Neutrophil (primary cell): Measurements from ENCODE around the gene MEF2B.

Source experiments
- H3K27ac ChIP-seq: fragments of 200-600 bp; sonication (generic); 2 replicates; pipeline ENCODE4 v1.5.1; 2016; ENCODE audit warnings: mild to moderate bottlenecking, moderate library complexity
- H3K27me3 ChIP-seq: fragments of 200-600 bp; sonication (generic); 2 replicates; pipeline ENCODE4 v1.6.0; 2016; ENCODE audit warnings: mild to moderate bottlenecking
- H3K36me3 ChIP-seq: fragments of 200-600 bp; sonication (generic); 2 replicates; pipeline ENCODE4 v1.5.1; 2017
- H3K4me1 ChIP-seq, 2 experiments: fragments of 200-600 bp in 1 of 2; sonication (generic) in 1 of 2; 1 replicate in 1 of 2; 2 replicates in 1 of 2; pipeline versions ENCODE4 v1.5.1 to v1.6.1; 2013 to 2016; ENCODE audit warnings: low read depth in 1 of 2, low read length in 1 of 2, mild to moderate bottlenecking in 1 of 2, moderate library complexity in 1 of 2; ENCODE audit not compliant: control insufficient read depth in 1 of 2, insufficient read depth in 1 of 2
- H3K4me3 ChIP-seq, 2 experiments: fragments of 200-600 bp in 1 of 2; sonication (generic) in 1 of 2; 1 replicate in 1 of 2; 2 replicates in 1 of 2; pipeline ENCODE4 v1.5.1; 2013 to 2016; ENCODE audit warnings: low read depth in 1 of 2, low read length in 1 of 2, mild to moderate bottlenecking in 1 of 2, moderate library complexity in 1 of 2
- H3K9me3 ChIP-seq: fragments of 200-600 bp; sonication (generic); 2 replicates; pipeline ENCODE4 v1.5.1; 2016
- TF ChIP-seq, protein P1 (sequence below): fragments of 200-600 bp; sonication (generic); IDR thresholded peaks from 2 replicates; pipeline ENCODE4 v1.5.1; 2016; ENCODE audit warnings: antibody characterized with exemption

The MEF2B gene

DNA sequence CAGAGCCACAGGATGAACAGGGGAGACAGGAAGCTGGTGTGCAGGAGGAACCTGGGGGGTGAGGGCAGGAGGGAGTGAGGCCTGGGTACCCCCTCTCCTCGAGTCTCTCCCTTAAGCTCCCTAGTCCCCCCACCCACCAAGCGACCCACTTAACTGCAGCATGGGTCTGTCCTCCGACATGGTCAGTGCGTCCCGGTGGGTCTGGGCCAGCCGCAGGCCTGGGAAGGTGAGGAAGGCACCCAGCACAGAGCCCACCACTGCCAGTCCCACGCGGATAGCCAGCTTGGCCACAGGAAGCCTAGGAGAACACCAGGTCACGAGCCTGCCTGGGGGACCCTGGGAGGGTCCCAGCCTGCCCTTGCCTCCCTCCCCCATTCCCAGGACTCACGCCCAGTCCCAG, 48.7 kb downstream of the MEF2B start:
- Histone ChIP-seq H3K27me3 (no peaks in the 10 kb centered on the region), H3K9me3 (no peaks in the 10 kb centered on the region), H3K4me1 (peaks cover 0 to 2% of the 10 kb centered on the region in 2 experiments), H3K4me3 (no peak overlapping the region), H3K27ac (no peak overlapping the region), H3K36me3 (no peaks in the 10 kb centered on the region)
- TF ChIP-seq, protein P1, sequence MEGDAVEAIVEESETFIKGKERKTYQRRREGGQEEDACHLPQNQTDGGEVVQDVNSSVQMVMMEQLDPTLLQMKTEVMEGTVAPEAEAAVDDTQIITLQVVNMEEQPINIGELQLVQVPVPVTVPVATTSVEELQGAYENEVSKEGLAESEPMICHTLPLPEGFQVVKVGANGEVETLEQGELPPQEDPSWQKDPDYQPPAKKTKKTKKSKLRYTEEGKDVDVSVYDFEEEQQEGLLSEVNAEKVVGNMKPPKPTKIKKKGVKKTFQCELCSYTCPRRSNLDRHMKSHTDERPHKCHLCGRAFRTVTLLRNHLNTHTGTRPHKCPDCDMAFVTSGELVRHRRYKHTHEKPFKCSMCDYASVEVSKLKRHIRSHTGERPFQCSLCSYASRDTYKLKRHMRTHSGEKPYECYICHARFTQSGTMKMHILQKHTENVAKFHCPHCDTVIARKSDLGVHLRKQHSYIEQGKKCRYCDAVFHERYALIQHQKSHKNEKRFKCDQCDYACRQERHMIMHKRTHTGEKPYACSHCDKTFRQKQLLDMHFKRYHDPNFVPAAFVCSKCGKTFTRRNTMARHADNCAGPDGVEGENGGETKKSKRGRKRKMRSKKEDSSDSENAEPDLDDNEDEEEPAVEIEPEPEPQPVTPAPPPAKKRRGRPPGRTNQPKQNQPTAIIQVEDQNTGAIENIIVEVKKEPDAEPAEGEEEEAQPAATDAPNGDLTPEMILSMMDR, result no peak

DNA sequence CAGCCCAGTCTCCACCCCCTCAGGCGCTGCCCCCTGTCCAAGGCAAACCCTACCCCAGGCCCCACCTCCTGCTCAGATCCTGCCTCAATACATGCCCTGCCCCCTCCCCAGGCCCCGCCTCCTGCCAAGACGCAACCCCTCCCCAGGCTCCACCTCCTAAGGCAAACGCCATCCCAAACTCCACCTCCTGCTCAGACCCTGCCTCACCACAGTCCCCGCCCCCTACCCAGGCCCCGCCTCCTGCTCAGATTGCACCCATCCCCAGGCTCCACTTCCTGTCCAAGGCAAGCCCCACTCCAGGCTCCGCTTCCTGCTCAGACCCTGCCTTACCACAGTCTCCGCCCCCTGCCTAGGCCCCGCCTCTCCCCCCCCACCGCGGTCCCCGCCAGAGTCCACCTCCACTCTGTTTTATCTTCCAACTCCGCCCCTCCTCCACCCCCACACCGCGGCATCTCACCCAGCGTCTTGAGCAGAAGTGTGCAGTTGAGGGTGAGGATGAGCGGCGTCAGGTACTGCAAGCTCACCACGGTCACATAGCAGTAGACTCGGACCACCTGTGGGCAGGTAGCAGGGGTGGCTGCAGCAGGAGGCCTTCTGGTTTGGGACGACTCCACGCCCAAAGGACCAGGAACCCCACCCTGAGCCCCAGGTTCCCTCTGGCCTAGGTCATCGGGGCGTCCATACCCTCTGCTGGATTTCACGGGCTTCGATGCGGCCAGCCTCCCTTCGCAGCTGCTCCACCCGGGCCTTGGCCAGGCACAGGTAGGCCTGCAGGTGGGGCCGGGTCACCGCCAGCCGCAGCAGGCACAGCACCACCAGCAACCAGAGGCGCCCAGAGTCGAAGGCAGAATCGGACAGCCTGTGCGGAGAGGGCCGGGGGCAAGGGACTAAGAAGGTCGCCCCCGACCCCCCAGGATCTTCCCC, 49.5 kb downstream of the MEF2B start:
- H3K27me3 ChIP-seq, result no peaks in the 10 kb centered on the region
- no peaks in the 10 kb centered on the region for H3K9me3 ChIP-seq
- no peak overlapping the region for H3K27ac ChIP-seq
- H3K4me3 ChIP-seq, result no peak overlapping the region
- peaks cover 0 to 2% of the 10 kb centered on the region in 2 experiments for H3K4me1 ChIP-seq
- H3K36me3 ChIP-seq, result no peaks in the 10 kb centered on the region
- TF ChIP-seq, protein P1, result no peak

DNA sequence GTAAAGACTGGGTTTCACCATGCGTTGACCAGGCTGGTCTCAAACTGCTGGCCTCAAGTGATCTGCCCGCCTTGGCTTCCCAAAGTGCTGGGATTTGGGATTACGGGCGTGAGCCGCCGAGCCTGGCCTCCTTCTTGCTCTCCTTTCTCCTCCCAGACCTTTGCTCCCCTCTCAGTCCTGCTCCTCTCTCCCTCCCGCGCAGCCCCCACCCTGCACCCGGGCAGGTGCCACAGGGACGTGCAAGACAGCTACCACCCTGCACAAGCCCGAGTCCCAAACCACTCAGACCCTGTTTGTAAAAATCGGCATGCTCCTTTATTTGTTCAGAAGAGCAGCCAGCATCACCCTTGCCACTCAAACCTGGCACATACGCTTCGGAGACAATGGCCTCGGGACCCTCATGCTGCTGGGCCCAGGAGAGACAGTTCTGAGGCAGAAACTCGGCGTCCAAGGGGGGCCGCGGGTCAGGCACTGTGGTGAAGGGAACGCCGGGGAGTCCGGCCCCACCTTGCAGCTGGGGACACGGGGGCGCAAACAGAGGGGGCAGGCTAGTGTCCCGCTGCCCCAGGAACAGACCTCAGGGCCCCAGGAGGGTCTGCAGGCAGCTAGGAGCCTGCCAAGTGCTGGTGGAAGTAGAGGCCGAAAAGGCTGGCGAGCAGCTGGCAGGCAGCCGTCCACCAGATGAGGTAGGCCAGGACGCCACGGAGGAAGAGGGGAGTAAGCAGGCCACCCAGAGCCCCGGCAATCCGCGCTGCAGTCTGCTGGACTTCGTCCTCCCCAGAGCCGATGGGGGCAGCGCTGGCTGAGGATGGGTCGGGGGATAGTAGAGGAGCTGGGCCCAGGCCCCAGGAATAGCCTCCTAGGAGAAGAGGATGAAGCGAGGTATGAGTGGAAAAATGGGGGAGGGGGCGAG, 50.5 kb downstream of the MEF2B start:
- H3K27ac ChIP-seq, result no peak overlapping the region
- no peaks in the 10 kb centered on the region for H3K9me3 ChIP-seq
- H3K4me1 ChIP-seq, result peaks cover 0 to 2% of the 10 kb centered on the region in 2 experiments
- no peak overlapping the region for H3K4me3 ChIP-seq
- TF ChIP-seq, protein P1, result no peak
- H3K27me3 ChIP-seq, result no peaks in the 10 kb centered on the region
- no peaks in the 10 kb centered on the region for H3K36me3 ChIP-seq

DNA sequence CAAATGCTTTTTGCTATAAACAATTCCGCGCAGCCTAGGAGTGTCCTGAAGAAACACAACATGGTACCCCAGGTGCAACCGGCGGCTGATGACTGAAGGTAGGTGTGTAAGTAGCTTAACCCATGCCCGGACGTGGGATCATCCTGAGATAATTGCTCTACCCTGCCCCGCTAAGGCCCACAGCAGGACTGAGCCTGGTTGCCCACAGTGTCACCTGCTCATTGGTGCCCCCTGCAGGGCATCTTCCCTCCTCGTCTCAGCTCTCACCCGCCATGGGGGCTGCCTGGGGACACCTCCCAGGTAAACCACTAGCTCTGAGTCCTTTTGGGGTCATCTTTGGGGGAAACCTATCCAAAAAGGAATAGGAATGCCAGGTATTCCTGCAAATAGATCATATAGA, 54.1 kb downstream of the MEF2B start:
- Histone ChIP-seq H3K4me3 (no peak overlapping the region), H3K27ac (no peak overlapping the region), H3K36me3 (no peaks in the 10 kb centered on the region), H3K4me1 (peaks cover 0 to under 1% of the 10 kb centered on the region in 2 experiments), H3K27me3 (no peaks in the 10 kb centered on the region), H3K9me3 (no peaks in the 10 kb centered on the region)
- TF ChIP-seq, protein P1, result no peak

DNA sequence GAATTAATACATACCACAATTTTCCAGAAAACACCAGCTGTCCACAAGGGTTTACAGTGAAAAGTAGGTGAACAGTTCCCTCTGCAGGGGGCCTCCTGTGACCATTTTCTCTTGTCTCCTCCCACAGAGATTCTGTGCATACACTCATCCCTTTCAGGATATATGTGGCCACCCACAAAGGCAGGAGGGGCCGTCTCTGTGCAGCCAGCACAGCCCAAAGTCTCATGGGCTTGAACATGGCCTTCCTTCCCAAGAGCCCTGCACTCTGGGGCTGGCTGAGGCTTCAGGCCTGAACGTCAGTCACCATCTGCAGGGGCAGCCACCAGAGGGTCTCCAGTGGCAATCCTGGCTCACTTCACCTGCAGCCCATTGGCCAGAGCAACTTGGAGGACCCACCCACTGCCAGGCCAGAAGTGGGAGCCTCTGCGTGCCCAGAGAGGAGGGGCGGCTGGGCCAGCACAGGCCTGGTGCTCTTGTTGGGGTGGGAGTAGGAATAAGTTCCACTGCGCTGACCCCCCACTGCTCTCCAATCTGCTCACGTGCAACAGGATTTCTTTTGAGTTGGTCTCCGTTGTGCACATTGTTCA, 56.9 kb downstream of the MEF2B start:
- H3K27me3 ChIP-seq, result peaks cover 10% of the 10 kb centered on the region
- no peak overlapping the region for H3K4me3 ChIP-seq
- TF ChIP-seq, protein P1, result no peak
- no peaks in the 10 kb centered on the region for H3K9me3 ChIP-seq
- peaks cover 0 to 5% of the 10 kb centered on the region in 2 experiments for H3K4me1 ChIP-seq
- no peaks in the 10 kb centered on the region for H3K36me3 ChIP-seq
- H3K27ac ChIP-seq, result no peak overlapping the region
